Erythroblast (primary cell): ENCODE data around the gene PPM1D.
A peak's percentile ranks its signal among the peaks of the same experiment; 100 is the strongest.
"Not testable (repeated sequence)": the region's sequence is repeated elsewhere in the genome, so short reads cannot be mapped to it uniquely, and the experiment has no call there.

Source experiments
- DNase-seq, 2 experiments: peaks; one replicate each; lab custom pipeline; 2025; lab: John Stamatoyannopoulos, UW
- GATA1 ChIP-seq: IDR thresholded peaks from 2 replicates; pipeline ENCODE4 v1.6.1; 2011; ENCODE audit warnings: low read depth, mild to moderate bottlenecking, control low read depth, low read length, moderate library complexity
- POLR2A ChIP-seq: IDR thresholded peaks from 2 replicates; pipeline ENCODE4 v1.6.1; 2011; ENCODE audit warnings: mild to moderate bottlenecking, low read length

Gene PPM1D

GRCh38 chr17:60646701-60647100, 46.7 kb downstream of the PPM1D start:
- no peak for DNase-seq
- TF ChIP-seq POLR2A (no peak), GATA1 (no peak)

GRCh38 chr17:60647705-60648104, 47.7 kb downstream of the PPM1D start:
- TF ChIP-seq GATA1: no peak
- no peak for TF ChIP-seq POLR2A
- no peak for DNase-seq

- DNase-seq: no peak
- TF ChIP-seq POLR2A (no peak), GATA1 (no peak)
Observed at GRCh38 chr17:60652454-60653247, 52.7 kb downstream of the PPM1D start.

GRCh38 chr17:60653569-60653968, 53.6 kb downstream of the PPM1D start:
- no peak for DNase-seq
- TF ChIP-seq GATA1 (no peak), POLR2A (no peak)

- DNase-seq: peak; percentile 40 to 63
- TF ChIP-seq GATA1 (no peak), POLR2A (no peak)
Observed at GRCh38 chr17:60656499-60656898, 56.5 kb downstream of the PPM1D start.

DNA sequence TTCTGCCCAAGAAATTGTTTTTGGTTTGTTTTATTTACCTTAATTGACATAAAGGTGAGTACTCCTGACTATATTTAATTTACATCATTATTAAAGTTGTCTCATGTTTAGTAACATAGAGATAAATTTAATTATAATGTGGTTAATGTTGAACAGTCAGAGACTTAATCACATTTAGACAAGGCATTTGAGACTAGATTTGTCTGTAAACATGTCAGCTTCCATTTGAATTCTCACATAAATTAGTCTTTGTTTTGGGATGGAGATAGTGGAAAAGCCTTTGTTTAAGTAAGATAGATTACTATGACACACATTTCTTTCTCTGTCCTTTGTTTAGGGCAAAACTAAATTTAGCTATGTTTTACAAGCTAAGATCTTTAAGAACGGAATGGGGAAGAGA, 59.2 kb downstream of the PPM1D start:
- TF ChIP-seq GATA1: no peak
- no peak for TF ChIP-seq POLR2A
- DNase-seq: no peak

DNA sequence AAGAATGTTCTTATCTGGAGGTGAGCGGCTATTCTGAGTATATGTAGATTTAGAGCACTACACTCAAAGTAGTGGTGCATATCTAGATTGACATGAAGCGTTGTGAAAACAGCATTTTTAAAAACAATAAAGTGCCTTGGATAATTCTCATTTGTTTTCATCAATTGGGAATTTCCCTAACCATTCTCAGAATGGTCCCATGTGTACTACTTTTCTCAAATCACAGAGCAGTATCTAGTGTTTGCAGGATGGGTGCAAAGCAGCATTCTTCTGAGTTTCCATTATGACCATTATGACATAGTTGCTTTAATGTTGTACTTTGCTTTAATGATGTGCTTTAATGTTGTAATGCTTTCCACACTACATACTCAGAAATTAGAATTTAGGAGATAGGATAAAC, 61.5 kb downstream of the PPM1D start:
- no peak for TF ChIP-seq GATA1
- TF ChIP-seq POLR2A: no peak
- DNase-seq: no peak

DNA sequence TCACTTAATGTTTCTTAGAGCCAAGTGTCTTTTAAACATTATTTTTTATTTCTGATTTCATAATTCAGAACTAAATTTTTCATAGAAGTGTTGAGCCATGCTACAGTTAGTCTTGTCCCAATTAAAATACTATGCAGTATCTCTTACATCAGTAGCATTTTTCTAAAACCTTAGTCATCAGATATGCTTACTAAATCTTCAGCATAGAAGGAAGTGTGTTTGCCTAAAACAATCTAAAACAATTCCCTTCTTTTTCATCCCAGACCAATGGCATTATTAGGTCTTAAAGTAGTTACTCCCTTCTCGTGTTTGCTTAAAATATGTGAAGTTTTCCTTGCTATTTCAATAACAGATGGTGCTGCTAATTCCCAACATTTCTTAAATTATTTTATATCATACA, 64.0 kb downstream of the PPM1D start:
- TF ChIP-seq GATA1 (no peak), POLR2A (no peak)
- DNase-seq: no peak

DNA sequence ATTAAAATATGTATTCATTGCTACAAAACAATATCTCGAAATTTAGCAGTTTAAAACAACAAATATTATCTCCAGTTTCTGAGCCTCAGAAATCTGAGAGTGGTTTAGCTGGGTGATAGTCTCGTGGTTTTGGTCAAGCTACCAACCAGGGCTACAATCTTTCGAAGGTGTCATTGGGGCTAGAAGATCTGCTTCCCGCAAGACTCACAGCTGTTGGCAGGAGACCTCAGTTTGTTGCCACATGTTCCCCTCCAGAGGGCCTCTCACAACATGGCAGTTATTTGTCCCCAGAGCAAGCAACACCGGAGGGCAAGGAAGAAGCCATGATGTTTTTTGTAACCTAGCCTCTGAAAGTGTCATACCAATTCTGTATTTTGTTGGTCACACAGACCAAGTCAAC, 65.6 kb downstream of the PPM1D start:
- no peak for DNase-seq
- TF ChIP-seq POLR2A (no peak), GATA1 (no peak)

- not testable (repeated sequence) for DNase-seq
Observed at GRCh38 chr17:60668741-60669140, 68.7 kb downstream of the PPM1D start.

DNA sequence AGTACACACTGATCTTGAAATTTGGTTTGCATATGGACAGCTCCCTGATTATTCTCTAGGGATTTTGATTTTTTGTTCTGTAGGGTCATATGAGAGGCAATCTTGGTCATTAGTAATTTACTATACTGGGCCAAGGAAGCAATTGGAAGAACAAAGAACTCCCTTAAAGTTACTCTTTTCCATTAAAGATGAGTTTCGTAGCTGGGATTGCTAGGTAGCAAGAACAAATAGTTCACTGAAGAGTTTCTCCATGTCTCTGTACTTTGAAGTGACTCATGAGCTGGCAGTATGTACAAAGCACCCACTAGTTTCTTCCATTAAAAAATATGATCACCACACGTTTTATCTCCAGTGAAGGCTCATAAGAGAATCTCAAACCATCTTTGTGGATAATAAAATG, 71.5 kb downstream of the PPM1D start:
- no peak for DNase-seq
- TF ChIP-seq POLR2A: no peak

- DNase-seq: peak; percentile 17 to 25
Observed at GRCh38 chr17:60674637-60675036, 74.6 kb downstream of the PPM1D start.

- TF ChIP-seq POLR2A (no peak), GATA1 (no peak)
- no peak for DNase-seq
Observed at GRCh38 chr17:60675997-60676396, 76.0 kb downstream of the PPM1D start.

DNA sequence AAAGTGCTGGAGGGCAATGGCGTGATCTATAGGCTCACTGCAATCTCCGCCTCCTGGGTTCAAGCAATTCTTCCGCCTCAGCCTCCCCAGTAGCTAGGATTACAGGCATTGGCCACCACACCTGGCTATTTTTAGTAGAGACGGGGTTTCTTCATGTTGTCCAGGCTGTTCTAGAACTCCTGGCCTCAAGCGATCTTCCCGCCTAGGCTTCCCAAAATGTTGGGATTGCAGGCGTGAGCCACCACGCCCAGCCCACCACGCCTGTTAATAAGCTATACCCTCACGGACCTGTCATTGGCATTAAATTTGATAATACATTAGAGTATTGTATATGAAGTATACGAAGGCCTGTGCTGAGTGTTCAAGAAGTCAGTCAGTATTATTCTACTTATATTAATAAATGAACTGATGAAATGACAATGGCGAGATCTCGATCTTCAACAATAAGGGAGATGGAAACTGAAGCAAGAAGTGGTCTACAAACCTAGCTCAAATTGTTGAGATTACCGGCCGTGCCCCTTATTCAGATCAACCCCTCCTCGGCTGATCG, 76.8 kb downstream of the PPM1D start:
- TF ChIP-seq GATA1 (no peak), POLR2A (no peak)

More for the DNA sequence above, 76.8 kb downstream of the PPM1D start:
- DNase-seq: no peak
